NCI-H2171 (cell line): ENCODE data around the gene FMC1.

ENCODE experiments used
- DNase-seq: peaks from one replicate; lab custom pipeline; 2025; lab: John Stamatoyannopoulos, UW

Gene FMC1

GRCh38 chr7:139374246-139374645 is 33.1 kb downstream of the FMC1 start:
- DNase-seq: no peak

- DNase-seq: no peak
These were observed 41.3 kb downstream of the FMC1 start for GRCh38 chr7:139382439-139382838.

GRCh38 chr7:139384611-139385010 is 43.5 kb downstream of the FMC1 start:
- no peak for DNase-seq

GRCh38 chr7:139387594-139387993 is 46.5 kb downstream of the FMC1 start:
- DNase-seq: no peak

GRCh38 chr7:139389091-139389490 is 48.0 kb downstream of the FMC1 start:
- DNase-seq: no peak

GRCh38 chr7:139389774-139390173 is 48.6 kb downstream of the FMC1 start:
- DNase-seq: no peak

- DNase-seq: no peak
These were observed 52.6 kb downstream of the FMC1 start for GRCh38 chr7:139393621-139394211.

- DNase-seq: no peak
These were observed 53.4 kb downstream of the FMC1 start for GRCh38 chr7:139394540-139394939.
